K562 (cell line): ENCODE results near the gene SEMA3A. TPM values are rescaled to one million over a fixed set of nuclear protein-coding genes. Genes with fewer than 3 reads are reported as not detected.
A peak's percentile ranks its signal among the peaks of the same experiment; 100 is the strongest.

ENCODE experiments used
- ATAC-seq: fragments of 200-7000 bp; cut with Tn5 transposase; 3 replicates; pipeline ENCODE4 v1.9.1; 2020; ENCODE audit warnings: moderate library complexity
- BruUV-seq: library from RNA; stranded (reverse); fragments of 400-500 nt; replicated peaks from 2 replicates; lab custom pipeline; 2021; lab: Mats Ljungman, UMichigan
- CTCF ChIA-PET: fragments of 300-600 bp; formaldehyde crosslinking; extraction: SDS; loops from one replicate; lab custom pipeline; 2021; ENCODE audit warnings: low intra/inter-chr PET ratio; lab: Yijun Ruan, JAX
- POLR2A ChIA-PET: fragments of 300-600, 350-650 bp; sonication (Branson Sonifier 250); formaldehyde crosslinking; extraction: SDS; loops from one replicate; lab custom pipeline; 2021; ENCODE audit warnings: antibody characterized with exemption, inconsistent platforms; lab: Yijun Ruan, JAX
- DNase-seq, 4 experiments: peaks; one replicate each; pipeline versions ENCODE4 v3.0.0 to v3.0.0-alpha.2; 2011 to 2018; ENCODE audit warnings: low spot score in 3 of 4, mixed read lengths in 3 of 4; ENCODE audit errors: extremely low read depth in 1 of 4
- FAIRE-seq: peaks from 2 replicates; lab custom pipeline; 2011; peaks lifted over from hg19 to GRCh38; lab: Jason Lieb, UNC
- H2AFZ ChIP-seq: 2 replicates; pipeline ENCODE4 v1.6.0; 2011; ENCODE audit warnings: low read depth, low read length, control low read depth, inconsistent platforms
- H3K27ac ChIP-seq: fragments of 200-600 bp; 3 replicates; pipeline ENCODE4 v1.8.0; 2011; ENCODE audit warnings: low read depth, mild to moderate bottlenecking, control low read depth, inconsistent platforms, low read length, moderate library complexity, mixed read lengths; ENCODE audit errors: extremely low read depth
- H3K27me3 ChIP-seq, 2 experiments: fragments of 300-600 bp in 1 of 2; 2 replicates in 1 of 2; 3 replicates in 1 of 2; pipeline versions ENCODE4 v1.6.0 to v1.8.0; 2011; ENCODE audit warnings: inconsistent platforms in 2 of 2, low read length in 2 of 2, mild to moderate bottlenecking in 1 of 2, mixed read lengths in 1 of 2, moderate library complexity in 1 of 2; ENCODE audit not compliant: control insufficient read depth in 2 of 2, insufficient read depth in 2 of 2
- H3K36me3 ChIP-seq: fragments of 300-600 bp; 3 replicates; pipeline ENCODE4 v1.8.0; 2011; ENCODE audit warnings: mild to moderate bottlenecking, low read length, inconsistent platforms; ENCODE audit not compliant: control insufficient read depth, insufficient read depth
- H3K4me1 ChIP-seq, 2 experiments: fragments of 200-600 bp in 1 of 2; replicated peaks in 1 of 2; 2 replicates in 1 of 2; 3 replicates in 1 of 2; pipeline versions ENCODE4 v1.5.1 to v1.8.0; 2011; ENCODE audit warnings: inconsistent platforms in 2 of 2, low read length in 2 of 2, mild to moderate bottlenecking in 1 of 2, mixed read lengths in 1 of 2, moderate library complexity in 1 of 2; ENCODE audit not compliant: control insufficient read depth in 2 of 2, insufficient read depth in 2 of 2
- H3K4me2 ChIP-seq: 2 replicates; pipeline ENCODE4 v1.6.1; 2011; ENCODE audit warnings: low read length, control low read depth, inconsistent platforms, mixed read lengths; ENCODE audit not compliant: insufficient read depth
- H3K4me3 ChIP-seq: fragments of 200-600 bp; sonication (generic), shearing (Covaris generic); 2 replicates; pipeline ENCODE4 v1.5.1; 2016; ENCODE audit warnings: control low read depth, inconsistent platforms
- H3K79me2 ChIP-seq: fragments of 200-600 bp; 3 replicates; pipeline ENCODE4 v1.8.0; 2011; ENCODE audit warnings: low read length, inconsistent platforms; ENCODE audit not compliant: control insufficient read depth, insufficient read depth
- H3K9ac ChIP-seq, 2 experiments: 2 replicates each; pipeline versions ENCODE4 v1.6.0 to v1.6.1; 2011; ENCODE audit warnings: low read depth in 2 of 2, low read length in 2 of 2, control low read depth in 1 of 2, inconsistent platforms in 1 of 2, mild to moderate bottlenecking in 1 of 2, mixed read lengths in 1 of 2; ENCODE audit not compliant: insufficient read depth in 1 of 2
- H3K9me1 ChIP-seq: one replicate; pipeline ENCODE4 v1.6.0; 2011; ENCODE audit warnings: inconsistent platforms, mild to moderate bottlenecking, low read length, moderate library complexity; ENCODE audit not compliant: control insufficient read depth, insufficient read depth
- H3K9me3 ChIP-seq: replicated peaks from 2 replicates; pipeline ENCODE4 v1.5.1; 2011; ENCODE audit warnings: low read depth, low read length, inconsistent platforms; ENCODE audit not compliant: control insufficient read depth, insufficient read depth
- H4K20me1 ChIP-seq: replicated peaks from 2 replicates; pipeline ENCODE4 v1.6.1; 2011; ENCODE audit warnings: low read length, inconsistent platforms, mixed read lengths; ENCODE audit not compliant: control insufficient read depth, insufficient read depth
- C11orf30 ChIP-seq: fragments of 450-650 bp; IDR thresholded peaks from 2 replicates; pipeline ENCODE4 v1.6.1; 2016; ENCODE audit warnings: low read depth, mild to moderate bottlenecking
- DIDO1 ChIP-seq: fragments of 450-650 bp; IDR thresholded peaks from 2 replicates; pipeline ENCODE4 v1.6.1; 2016; ENCODE audit warnings: low read depth, missing biosample characterization, missing genetic modification characterization
- DMBX1 ChIP-seq: fragments of 250-450 bp; sonication (Bioruptor Pico); IDR thresholded peaks from 2 replicates; pipeline ENCODE4 v1.8.0; 2022; ENCODE audit warnings: inconsistent platforms, mild to moderate bottlenecking, moderate library complexity, borderline replicate concordance
- HMGN3 ChIP-seq: IDR thresholded peaks from 2 replicates; pipeline ENCODE4 v1.6.1; 2011; ENCODE audit warnings: borderline replicate concordance, low read depth, mild to moderate bottlenecking, mixed read lengths, low read length; ENCODE audit not compliant: insufficient read length; ENCODE audit errors: extremely low read depth
- MAFG ChIP-seq: fragments of 450-650 bp; conservative IDR thresholded peaks from 2 replicates; pipeline ENCODE4 v1.6.1; 2016; ENCODE audit warnings: missing genetic modification characterization, missing compliant biosample characterization
- MCM2 ChIP-seq: fragments of 450-650 bp; IDR thresholded peaks from 2 replicates; pipeline ENCODE4 v1.6.1; 2017; ENCODE audit warnings: low read depth, mild to moderate bottlenecking
- MTA3 ChIP-seq: fragments of 450-650 bp; formaldehyde crosslinking; IDR thresholded peaks from 2 replicates; pipeline ENCODE4 v1.6.1; 2017; ENCODE audit warnings: mild to moderate bottlenecking, borderline replicate concordance
- NFRKB ChIP-seq: fragments of 450-650 bp; IDR thresholded peaks from 2 replicates; pipeline ENCODE4 v1.6.1; 2016; ENCODE audit warnings: low read depth
- SMAD4 ChIP-seq: fragments of 250-450 bp; sonication (Bioruptor Pico); conservative IDR thresholded peaks from 2 replicates; pipeline ENCODE4 v1.8.0; 2021; ENCODE audit warnings: inconsistent platforms, mild to moderate bottlenecking, moderate library complexity
- TCF3 ChIP-seq: sonication (generic); formaldehyde crosslinking; IDR thresholded peaks from 2 replicates; pipeline ENCODE4 v1.4.0; 2020; ENCODE audit warnings: mild to moderate bottlenecking, missing genetic modification reagents
- TCF7L2 ChIP-seq: fragments of 150-350 bp; IDR thresholded peaks from 2 replicates; pipeline ENCODE4 v1.6.1; 2016; ENCODE audit warnings: low read depth, mild to moderate bottlenecking, low read length, moderate library complexity
- WHSC1 ChIP-seq: IDR thresholded peaks from one replicate; pipeline ENCODE4 v1.6.1; 2012; ENCODE audit warnings: low read length, control low read depth, inconsistent platforms
- ZBED1 ChIP-seq: IDR thresholded peaks from 2 replicates; pipeline ENCODE4 v1.6.1; 2014
- ZNF146 ChIP-seq: IDR thresholded peaks from one replicate; pipeline ENCODE4 v1.6.1; 2018; ENCODE audit warnings: missing compliant biosample characterization; ENCODE audit not compliant: unreplicated experiment
- ZNF316 ChIP-seq: fragments of 450-650 bp; IDR thresholded peaks from 2 replicates; pipeline ENCODE4 v1.6.1; 2016
- ZNF347 ChIP-seq: fragments of 450-650 bp; formaldehyde crosslinking; IDR thresholded peaks from 2 replicates; pipeline ENCODE4 v1.4.0; 2020; ENCODE audit warnings: low read depth, mild to moderate bottlenecking, moderate library complexity
- WGBS: fragments of 100-300 bp; shearing (Covaris generic); methylation state at CpG from one replicate; pipeline ENCODE4 v1.1.6; 2016; ENCODE audit warnings: low coverage, mixed read lengths; ENCODE audit not compliant: insufficient coverage; ENCODE audit errors: missing lambda C conversion rate; 5-methylcytosine and 5-hydroxymethylcytosine counted together
- in situ Hi-C: fragments of 300-500 bp; cut with MboI; formaldehyde crosslinking; loops from 4 replicates; pipeline ENCODE4 v1.15.0; 2018; ENCODE audit warnings: inconsistent platforms, mixed read lengths
- intact Hi-C: fragments of 100-400 bp; cut with micrococcal nuclease; formaldehyde crosslinking; loops from 2 replicates; pipeline ENCODE4 v1.14.2; 2022
- polyA plus RNA-seq, 8 experiments: library from polyadenylated mRNA; depleted of rRNA in 4 of 8; stranded (reverse) in 5 of 8; unstranded in 3 of 8; fragments of >200 nt; fragmentation: Nextera tagmentation in 2 of 8; fragmentation: Illumina TruSeq in 1 of 8; extraction: Ambion mirVana in 2 of 8; extraction: Trizol in 1 of 8; gene quantifications; 2 replicates each; pipeline versions ENCODE4 v1.2.1 to v1.2.3, GENCODE V29; 2011 to 2014; ENCODE audit warnings: inconsistent platforms in 1 of 8, missing spikeins in 1 of 8
- total RNA-seq, 7 experiments: library from RNA; depleted of rRNA in 6 of 7; stranded (reverse); fragments of >200 nt in 6 of 7; fragmentation: Illumina TruSeq in 2 of 7; extraction: Trizol in 2 of 7; gene quantifications; 2 replicates each; pipeline versions ENCODE4 v1.2.1 to v1.2.3, GENCODE V29; 2011 to 2021; ENCODE audit warnings: low replicate concordance in 1 of 7
- TF ChIP-seq, protein P1 (sequence below): fragments of 250-450 bp; sonication (Bioruptor Pico); IDR thresholded peaks from 2 replicates; pipeline ENCODE4 v1.5.0; 2020; ENCODE audit warnings: mild to moderate bottlenecking

SEMA3A gene
- total and polyA plus RNA-seq, 9 of the 15 experiments (the other 6 are each of a cell fraction or from before 2014, with no cell fraction given) = 0.36 to 3.0 (median 1.1) TPM

DNA sequence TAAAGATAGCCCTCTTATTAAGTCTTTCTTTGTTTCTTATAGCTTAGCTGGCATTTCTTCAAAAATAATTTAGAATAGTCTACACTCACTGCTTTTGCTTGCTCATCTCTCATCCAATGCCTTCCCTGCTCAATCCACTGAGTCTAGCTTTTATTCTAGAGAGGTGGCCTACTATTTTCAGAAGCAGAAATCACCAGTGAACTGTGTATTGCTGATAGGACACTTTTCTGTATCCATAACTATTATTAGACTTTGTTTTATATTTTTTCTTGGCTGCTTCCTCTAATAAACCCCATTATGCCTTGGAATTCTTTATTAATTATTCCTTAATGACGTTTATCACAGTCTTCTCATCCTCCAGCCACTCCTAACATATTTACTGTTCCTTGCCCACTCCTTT lies 206.8 kb downstream of the SEMA3A start:
- 0% methylated on average over 1 of the region's 1 CpG for WGBS
- in situ Hi-C loops (no loop called here), intact Hi-C loops (no loop called here)
- no peak overlapping the region for H3K27ac ChIP-seq
- no peaks in the 10 kb centered on the region for H3K79me2 ChIP-seq
- no peaks in the 10 kb centered on the region for H3K27me3 ChIP-seq
- ChIA-PET POLR2A (interaction anchor here (0.6 kb wide), 1 partner anchor 460 kb away, joined by 3 read pairs; no protein-coding TSS in a partner anchor), CTCF (no interaction called here)
- H2AFZ ChIP-seq = no peak overlapping the region
- BruUV-seq = no TSS peak
- H4K20me1 ChIP-seq = no peaks in the 10 kb centered on the region
- no peak overlapping the region for H3K9ac ChIP-seq
- H3K36me3 ChIP-seq = no peaks in the 10 kb centered on the region
- no peak overlapping the region for H3K4me3 ChIP-seq
- no peaks in the 10 kb centered on the region for H3K9me3 ChIP-seq
- FAIRE-seq (no peak), ATAC-seq (no peak), DNase-seq (no peak)
- TF ChIP-seq, protein P1, sequence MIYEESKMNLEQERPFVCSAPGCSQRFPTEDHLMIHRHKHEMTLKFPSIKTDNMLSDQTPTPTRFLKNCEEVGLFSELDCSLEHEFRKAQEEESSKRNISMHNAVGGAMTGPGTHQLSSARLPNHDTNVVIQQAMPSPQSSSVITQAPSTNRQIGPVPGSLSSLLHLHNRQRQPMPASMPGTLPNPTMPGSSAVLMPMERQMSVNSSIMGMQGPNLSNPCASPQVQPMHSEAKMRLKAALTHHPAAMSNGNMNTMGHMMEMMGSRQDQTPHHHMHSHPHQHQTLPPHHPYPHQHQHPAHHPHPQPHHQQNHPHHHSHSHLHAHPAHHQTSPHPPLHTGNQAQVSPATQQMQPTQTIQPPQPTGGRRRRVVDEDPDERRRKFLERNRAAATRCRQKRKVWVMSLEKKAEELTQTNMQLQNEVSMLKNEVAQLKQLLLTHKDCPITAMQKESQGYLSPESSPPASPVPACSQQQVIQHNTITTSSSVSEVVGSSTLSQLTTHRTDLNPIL = no peak
- TF ChIP-seq HMGN3 = no peak
- TF ChIP-seq TCF3 (CRISPR knock-in tag) = no peak
- peak; percentile 40; the same call in 1 of the 2 replicates for TF ChIP-seq ZNF316
- no peak for TF ChIP-seq MCM2
- no peak for TF ChIP-seq ZNF146 (CRISPR knock-in tag)
- 0 out of 2 replicates have a peak, but pooled peaks have one; percentile 7 for TF ChIP-seq MAFG (tag)
- no peak for TF ChIP-seq SMAD4
- no peak for TF ChIP-seq ZBED1
- TF ChIP-seq WHSC1 = no peak
- no peak for TF ChIP-seq DMBX1 (CRISPR knock-in tag)
- no peak for TF ChIP-seq ZNF347 (CRISPR knock-in tag)
- no peak for TF ChIP-seq MTA3
- TF ChIP-seq NFRKB = no peak
- TF ChIP-seq TCF7L2 = no peak
- TF ChIP-seq DIDO1 = no peak
- peak; percentile 27; the same call in 1 of the 2 replicates for TF ChIP-seq C11orf30
- no peaks in the 10 kb centered on the region for H3K9me1 ChIP-seq
- no peaks in the 10 kb centered on the region for H3K4me1 ChIP-seq
- H3K4me2 ChIP-seq = no peak overlapping the region
